Measurements from ENCODE around the gene CDK10.

DNA sequence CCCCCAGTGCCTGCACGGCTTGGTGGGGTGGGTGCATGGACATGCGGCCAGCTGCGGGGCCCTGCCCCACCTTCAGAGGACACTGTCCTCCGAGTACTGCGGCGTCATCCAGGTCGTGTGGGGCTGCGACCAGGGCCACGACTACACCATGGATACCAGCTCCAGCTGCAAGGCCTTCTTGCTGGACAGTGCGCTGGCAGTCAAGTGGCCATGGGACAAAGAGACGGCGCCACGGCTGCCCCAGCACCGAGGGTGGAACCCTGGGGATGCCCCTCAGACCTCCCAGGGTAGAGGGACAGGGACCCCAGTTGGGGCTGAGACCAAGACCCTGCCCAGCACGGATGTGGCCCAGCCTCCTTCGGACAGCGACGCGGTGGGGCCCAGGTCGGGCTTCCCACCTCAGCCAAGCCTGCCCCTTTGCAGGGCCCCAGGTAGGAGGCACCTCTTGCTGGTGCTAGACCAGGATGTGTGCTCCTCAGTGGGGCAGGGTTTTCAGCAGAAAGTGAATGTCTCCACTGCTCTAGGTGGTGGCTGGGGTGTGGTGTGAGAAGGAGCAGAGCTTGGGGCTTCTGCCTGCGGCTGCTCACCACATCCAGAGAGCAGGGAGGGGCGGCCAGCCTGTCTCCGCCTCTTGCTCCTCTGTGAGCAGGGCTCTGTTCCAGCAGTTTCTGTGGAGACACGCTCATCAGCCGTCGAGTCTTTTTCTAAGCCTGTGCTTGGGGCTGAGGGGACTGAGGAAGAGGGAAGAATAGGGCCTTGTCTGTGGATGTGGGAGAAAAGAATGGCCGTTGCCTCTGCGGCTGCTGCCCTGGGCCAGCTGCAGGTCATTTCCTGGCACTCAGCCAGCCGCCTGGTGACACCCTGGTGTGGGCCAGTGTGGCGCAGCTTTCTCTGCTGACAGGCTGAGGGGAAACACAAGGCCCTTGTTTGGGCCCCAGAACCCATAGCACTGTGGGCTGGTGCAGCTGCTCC is 37.1 kb downstream of the CDK10 start:
- TF ChIP-seq, protein P1, sequence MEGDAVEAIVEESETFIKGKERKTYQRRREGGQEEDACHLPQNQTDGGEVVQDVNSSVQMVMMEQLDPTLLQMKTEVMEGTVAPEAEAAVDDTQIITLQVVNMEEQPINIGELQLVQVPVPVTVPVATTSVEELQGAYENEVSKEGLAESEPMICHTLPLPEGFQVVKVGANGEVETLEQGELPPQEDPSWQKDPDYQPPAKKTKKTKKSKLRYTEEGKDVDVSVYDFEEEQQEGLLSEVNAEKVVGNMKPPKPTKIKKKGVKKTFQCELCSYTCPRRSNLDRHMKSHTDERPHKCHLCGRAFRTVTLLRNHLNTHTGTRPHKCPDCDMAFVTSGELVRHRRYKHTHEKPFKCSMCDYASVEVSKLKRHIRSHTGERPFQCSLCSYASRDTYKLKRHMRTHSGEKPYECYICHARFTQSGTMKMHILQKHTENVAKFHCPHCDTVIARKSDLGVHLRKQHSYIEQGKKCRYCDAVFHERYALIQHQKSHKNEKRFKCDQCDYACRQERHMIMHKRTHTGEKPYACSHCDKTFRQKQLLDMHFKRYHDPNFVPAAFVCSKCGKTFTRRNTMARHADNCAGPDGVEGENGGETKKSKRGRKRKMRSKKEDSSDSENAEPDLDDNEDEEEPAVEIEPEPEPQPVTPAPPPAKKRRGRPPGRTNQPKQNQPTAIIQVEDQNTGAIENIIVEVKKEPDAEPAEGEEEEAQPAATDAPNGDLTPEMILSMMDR (IDR thresholded peaks at IDR 0.05) = no peak
- TF ChIP-seq POLR2A (IDR thresholded peaks at IDR 0.05; ENCODE audit: low read depth) = no peak
- no peak for TF ChIP-seq POLR2AphosphoS5 (IDR thresholded peaks at IDR 0.05)
- TF ChIP-seq EP300 (IDR thresholded peaks at IDR 0.05) = no peak

All from esophagus muscularis mucosa (tissue), 4 donors.